C4-2B (cell line): ENCODE results near the gene SERPINA5.

Experiments
- CTCF ChIP-seq: fragments of 450-650 bp; conservative IDR thresholded peaks from 2 replicates; pipeline ENCODE4 v1.5.1; 2017; ENCODE audit warnings: mild to moderate bottlenecking
- ZFX ChIP-seq: fragments of 450-650 bp; IDR thresholded peaks from 2 replicates; pipeline ENCODE4 v1.6.1; 2017

GRCh38 chr14:94638961-94639817 is 58.0 kb downstream of the SERPINA5 start:
- no peak for TF ChIP-seq CTCF
- TF ChIP-seq ZFX = no peak
